ENCODE data around the gene GTPBP10.

DNA sequence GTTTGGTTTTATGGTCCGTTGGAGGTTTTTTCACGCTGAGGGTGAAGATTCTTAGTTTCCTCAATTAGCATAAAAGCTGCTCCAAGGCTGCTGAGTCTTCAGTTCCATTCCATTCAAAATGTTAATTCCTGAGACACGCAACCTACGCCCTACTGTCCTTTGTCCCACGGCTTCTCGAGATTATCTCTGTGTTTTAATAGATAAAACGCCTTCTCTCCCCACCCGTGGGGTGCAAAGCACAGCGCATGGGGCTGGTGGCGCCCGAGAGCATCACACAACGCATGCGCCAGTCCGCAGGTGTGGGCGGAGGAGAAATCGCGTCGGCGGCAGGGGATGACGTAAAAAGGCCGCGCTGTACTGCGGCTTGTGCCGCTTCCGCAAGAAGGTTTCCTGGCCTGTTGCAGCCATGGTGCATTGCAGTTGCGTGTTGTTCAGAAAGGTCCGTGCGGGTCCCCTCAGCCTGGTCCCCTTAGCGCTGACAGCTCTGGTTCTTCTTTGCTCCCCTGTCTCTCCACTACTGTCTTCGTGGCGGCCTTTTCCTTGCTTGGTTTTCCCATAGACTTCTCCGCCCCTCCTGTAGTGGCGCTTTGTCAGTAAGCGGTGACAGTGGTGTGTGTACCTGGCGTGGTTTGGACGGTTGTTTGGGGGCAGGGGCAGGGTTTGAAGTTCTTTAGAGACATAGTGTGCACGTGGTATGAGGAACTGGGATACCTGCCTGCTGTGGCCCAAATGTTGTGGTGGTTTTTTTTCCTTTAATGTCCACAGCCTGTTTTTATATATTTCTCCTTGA is at the start of gene GTPBP10:
- TF ChIP-seq SPI1 (IDR thresholded peaks at IDR 0.05; ENCODE audit: low read depth, low read length), result peak; percentile 71
- TF ChIP-seq POLR2A (IDR thresholded peaks at IDR 0.05; ENCODE audit: low read depth, low read length), result peak; percentile 98
- TF ChIP-seq POLR2AphosphoS5 (IDR thresholded peaks at IDR 0.05; ENCODE audit: low read depth, low read length), result peak; percentile 98
- TF ChIP-seq TAF1 (IDR thresholded peaks at IDR 0.05; ENCODE audit: low read depth, low read length), result peak; percentile 94
- peak; percentile 92 for TF ChIP-seq POU2F2 (IDR thresholded peaks at IDR 0.05; ENCODE audit: low read depth, low read length)
- no peak for TF ChIP-seq PAX5 (IDR thresholded peaks at IDR 0.05; ENCODE audit: insufficient read depth, low read length, severe bottlenecking)

All from GM12891 (cell line).